NCI-H774 (cell line): ENCODE results near the gene SHROOM4.

ENCODE experiments used
- DNase-seq: peaks from one replicate; lab custom pipeline; 2025; lab: John Stamatoyannopoulos, UW

The SHROOM4 gene

GRCh38 chrX:50705042-50705441 is 109.0 kb downstream of the SHROOM4 start:
- DNase-seq, result no peak

GRCh38 chrX:50704360-50704759 is 109.6 kb downstream of the SHROOM4 start:
- DNase-seq, result no peak

GRCh38 chrX:50700921-50701320 is 113.1 kb downstream of the SHROOM4 start:
- DNase-seq, result no peak

GRCh38 chrX:50698944-50699343 is 115.0 kb downstream of the SHROOM4 start:
- no peak for DNase-seq

- DNase-seq, result no peak
These were observed 116.3 kb downstream of the SHROOM4 start for GRCh38 chrX:50697691-50698090.

GRCh38 chrX:50691820-50692219 is 122.2 kb downstream of the SHROOM4 start:
- peak; percentile 16 for DNase-seq

GRCh38 chrX:50684871-50685270 is 129.1 kb downstream of the SHROOM4 start:
- no peak for DNase-seq

GRCh38 chrX:50680990-50681389 is 133.0 kb downstream of the SHROOM4 start:
- DNase-seq, result no peak

GRCh38 chrX:50677789-50678188 is 136.2 kb downstream of the SHROOM4 start:
- no peak for DNase-seq

- no peak for DNase-seq
These were observed 142.3 kb downstream of the SHROOM4 start for GRCh38 chrX:50671661-50672060.

- DNase-seq, result no peak
These were observed 145.1 kb downstream of the SHROOM4 start for GRCh38 chrX:50668860-50669259.

- no peak for DNase-seq
These were observed 165.8 kb downstream of the SHROOM4 start for GRCh38 chrX:50648156-50648555.

- DNase-seq, result no peak
These were observed 169.5 kb downstream of the SHROOM4 start for GRCh38 chrX:50644496-50644895.

- DNase-seq, result no peak
These were observed 170.4 kb downstream of the SHROOM4 start for GRCh38 chrX:50643525-50644137.

GRCh38 chrX:50638123-50638522 is 175.9 kb downstream of the SHROOM4 start:
- no peak for DNase-seq

- no peak for DNase-seq
These were observed 178.1 kb downstream of the SHROOM4 start for GRCh38 chrX:50635817-50636365.

GRCh38 chrX:50635162-50635561 is 178.8 kb downstream of the SHROOM4 start:
- no peak for DNase-seq

- DNase-seq, result no peak
These were observed 184.2 kb downstream of the SHROOM4 start for GRCh38 chrX:50629774-50630173.

GRCh38 chrX:50627696-50628095 is 186.3 kb downstream of the SHROOM4 start:
- DNase-seq, result no peak

- DNase-seq, result no peak
These were observed 187.6 kb downstream of the SHROOM4 start for GRCh38 chrX:50626432-50626831.

- DNase-seq, result no peak
These were observed 191.2 kb downstream of the SHROOM4 start for GRCh38 chrX:50622751-50623150.

GRCh38 chrX:50618788-50619558 is 195.0 kb downstream of the SHROOM4 start:
- DNase-seq, result no peak

GRCh38 chrX:50617183-50617582 is 196.8 kb downstream of the SHROOM4 start:
- no peak for DNase-seq
